Hair follicular keratinocyte (primary cell): ENCODE results near the gene TSC22D4. TPM values are rescaled to one million over a fixed set of nuclear protein-coding genes. Genes with fewer than 3 reads are reported as not detected.

Experiments used
- total RNA-seq: library from RNA; depleted of rRNA; stranded (reverse); fragments of >200 nt; gene quantifications from 2 replicates; pipeline ENCODE4 v1.2.3, GENCODE V29; 2015

TSC22D4 gene
- total RNA-seq = 33.3 and 36.0 TPM in 2 replicates

DNA sequence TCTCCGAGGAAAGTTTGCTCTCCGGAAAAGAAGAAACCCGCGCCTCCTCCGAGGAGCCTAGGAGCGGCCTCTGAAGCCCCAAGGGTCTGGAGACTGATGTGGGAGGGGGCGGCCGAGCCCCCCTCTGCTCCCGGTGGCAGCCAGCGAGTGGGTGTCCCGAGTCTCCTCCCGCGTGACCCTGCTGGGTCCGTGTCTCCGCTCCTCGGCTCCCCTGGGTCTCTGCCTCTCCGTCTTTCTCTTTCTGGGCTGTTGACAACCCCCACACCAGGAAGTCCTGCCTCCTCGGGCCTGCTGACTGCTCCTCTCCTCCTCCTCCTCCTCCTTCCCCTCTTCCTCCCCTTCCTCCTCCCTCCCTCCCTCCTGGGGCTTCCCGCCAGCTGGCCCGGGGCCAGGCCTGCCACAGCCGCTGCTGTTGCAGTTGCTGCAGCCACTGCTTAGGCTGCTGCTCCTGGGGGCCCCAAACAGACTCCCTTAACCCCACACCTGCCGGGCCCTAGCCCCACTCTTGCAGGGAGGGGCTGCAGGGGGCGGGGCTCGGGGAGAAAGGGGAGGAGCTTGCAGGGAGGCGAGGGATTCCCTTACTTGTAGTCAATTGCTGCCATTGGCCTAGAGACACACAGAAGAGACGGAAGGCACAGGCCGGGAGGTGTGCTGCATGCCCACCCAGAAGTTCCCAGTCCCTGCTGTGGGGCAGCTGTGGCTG is at the start of gene TSC22D4:
Gene TSC22D4 (minus strand): TSS at position 257 of the 703 bp plus-strand sequence. CDS start 1,176 bp downstream, outside the sequence.

DNA sequence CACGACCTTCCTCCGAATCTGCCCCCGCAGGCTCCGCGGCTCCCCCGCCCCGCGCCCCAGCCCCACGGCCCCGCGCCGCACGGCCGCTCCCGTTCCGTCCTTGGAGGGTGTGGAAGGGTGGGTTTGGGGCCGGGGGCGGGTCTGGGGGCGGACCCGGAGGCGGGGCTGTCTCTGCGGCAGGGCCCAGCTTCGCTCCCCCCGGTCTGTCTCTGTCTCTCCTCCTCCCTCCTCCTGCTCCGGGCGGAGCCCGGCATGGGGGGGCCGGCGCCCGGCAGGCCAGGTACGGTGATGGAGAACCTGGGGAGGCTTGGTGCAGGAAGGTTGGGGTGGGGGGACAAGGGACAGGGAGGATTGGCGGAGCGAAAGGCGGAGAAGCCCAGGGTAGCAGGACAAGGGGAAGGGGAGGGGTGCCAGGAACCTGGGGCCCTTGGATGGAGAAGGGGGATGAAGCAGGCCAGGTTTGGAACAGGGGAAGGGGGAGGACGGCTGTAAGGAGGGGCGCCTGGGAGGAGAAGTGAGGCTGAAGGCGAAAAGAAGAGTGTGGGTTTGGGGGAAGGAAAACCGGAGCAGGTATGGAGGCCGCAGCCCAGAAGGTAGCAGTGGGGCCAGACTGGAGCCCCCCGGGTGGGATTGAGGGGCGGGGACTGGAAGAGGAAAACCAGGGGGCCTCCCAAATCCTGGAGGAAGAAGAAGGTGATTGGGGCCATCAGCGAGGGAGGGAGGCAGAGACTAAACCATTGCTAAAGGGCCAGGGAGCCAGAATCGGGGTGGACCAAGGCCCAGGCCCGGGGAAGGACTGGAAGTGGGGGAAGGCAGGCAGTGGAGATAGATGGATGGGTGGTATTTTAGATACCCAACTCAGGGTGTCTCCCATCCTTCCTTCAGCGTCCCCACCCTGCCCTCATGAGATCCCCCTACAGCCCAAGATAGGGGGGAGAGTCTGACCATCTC is 5.0 kb upstream of the TSC22D4 start, which contains the start of gene NYAP1:
Gene NYAP1 (plus strand): TSS at position 206 of the 951 bp plus-strand sequence. CDS start 1,385 bp downstream, outside the sequence.

DNA sequence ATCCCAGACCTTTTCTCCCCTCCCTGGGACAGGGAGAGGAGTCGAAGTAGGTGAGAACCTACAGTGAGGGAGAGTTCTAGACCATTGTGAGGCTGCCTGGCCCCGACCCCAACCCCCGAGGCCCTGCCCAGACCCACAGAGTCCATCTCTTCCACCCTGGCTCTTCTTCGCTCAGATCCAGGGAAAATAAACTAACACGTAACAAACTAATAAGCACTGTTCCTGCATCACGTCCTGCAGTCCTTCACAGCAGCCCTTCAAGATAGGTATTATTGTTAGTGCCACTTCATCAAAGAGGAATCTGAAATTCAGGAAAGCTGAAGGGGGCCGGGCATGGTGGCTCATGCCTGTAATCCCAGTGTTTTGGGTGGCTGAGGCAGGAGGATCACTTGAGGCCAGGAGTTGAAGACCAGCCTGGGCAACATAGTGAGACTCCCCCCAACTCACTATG is 14.8 kb downstream of the TSC22D4 start, which contains the start of gene SPACDR:
Gene SPACDR (minus strand): TSS at position 51 of the 451 bp plus-strand sequence. CDS start 235 bp downstream, outside the sequence.

DNA sequence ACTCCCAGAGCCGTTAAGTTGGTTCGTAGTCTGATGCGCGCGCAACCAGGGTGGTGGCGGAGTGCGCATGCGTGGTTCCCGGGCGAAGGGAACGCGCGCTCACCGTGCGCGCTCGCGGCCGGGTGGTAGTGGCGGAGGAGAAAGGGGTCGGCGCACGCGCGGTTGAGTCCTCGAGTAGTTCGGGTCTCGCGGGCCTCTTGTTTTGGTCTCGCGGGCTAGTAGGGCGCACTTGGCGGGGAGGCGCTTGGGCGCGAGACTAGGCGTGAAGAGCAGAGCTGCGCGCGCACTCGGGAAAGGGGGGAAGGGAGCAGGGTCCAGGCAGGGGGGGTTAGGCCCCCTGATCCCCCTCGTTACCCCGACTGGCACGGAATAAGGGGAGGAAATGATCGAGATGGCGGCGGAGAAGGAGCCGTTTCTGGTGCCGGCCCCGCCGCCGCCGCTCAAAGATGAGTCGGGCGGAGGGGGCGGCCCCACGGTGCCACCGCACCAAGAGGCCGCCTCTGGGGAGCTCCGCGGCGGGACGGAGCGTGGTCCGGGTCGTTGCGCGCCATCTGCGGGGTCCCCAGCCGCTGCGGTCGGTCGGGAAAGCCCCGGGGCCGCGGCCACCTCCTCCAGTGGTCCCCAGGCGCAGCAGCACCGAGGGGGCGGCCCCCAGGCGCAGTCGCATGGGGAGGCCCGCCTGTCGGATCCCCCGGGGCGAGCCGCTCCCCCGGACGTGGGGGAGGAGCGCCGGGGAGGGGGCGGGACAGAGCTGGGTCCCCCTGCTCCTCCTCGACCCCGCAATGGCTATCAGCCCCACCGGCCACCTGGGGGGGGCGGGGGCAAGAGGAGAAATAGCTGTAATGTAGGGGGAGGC is 49.1 kb downstream of the TSC22D4 start, which contains the start of gene MEPCE:
Gene MEPCE (plus strand): TSS at position 195 of the 856 bp plus-strand sequence. CDS start 188 bp downstream, at position 383.

DNA sequence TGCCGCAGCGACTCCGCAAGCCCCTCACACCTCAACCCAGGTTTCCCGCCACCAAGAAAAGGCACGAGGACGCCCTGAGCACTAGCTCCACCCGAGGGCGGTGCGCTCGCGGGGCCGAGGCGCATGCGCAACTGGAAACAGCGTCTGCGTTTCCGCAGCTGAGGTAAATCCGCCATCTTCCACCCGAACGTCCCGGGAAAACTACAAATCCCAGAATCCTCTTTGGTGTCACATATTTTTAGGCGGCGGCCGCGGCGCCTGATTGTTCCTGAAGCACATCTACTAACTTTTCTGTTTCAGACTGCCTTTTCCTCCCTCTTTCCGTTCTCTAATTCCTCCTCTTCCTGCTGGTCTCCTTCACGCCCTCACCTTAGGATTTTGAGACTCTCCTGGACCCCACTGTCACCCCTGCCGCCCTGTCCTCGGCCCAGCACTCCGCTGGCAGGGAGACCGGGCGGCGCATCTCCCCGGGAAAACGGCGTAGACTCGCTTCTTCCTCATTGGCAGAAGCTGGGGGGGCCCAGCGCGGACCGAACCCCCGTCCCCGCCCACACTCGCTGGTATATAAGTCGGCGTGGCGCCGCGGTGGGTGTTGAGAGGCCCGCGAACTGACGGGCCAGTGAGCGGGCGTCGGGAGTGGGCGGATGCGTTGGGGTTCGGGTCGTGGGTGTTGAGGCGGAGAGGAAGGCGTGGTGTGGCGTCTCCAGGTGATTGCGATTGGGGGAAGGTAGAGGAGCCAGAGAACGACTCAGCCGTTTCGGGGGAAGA is 50.6 kb downstream of the TSC22D4 start, which contains the start of gene ZCWPW1:
Gene ZCWPW1 (minus strand): TSS at position 505 of the 768 bp plus-strand sequence. CDS start 8,054 bp downstream, outside the sequence.

Other genes with a start within 250 kb of the TSC22D4 start
- gene SPDYE3, start 171.5 kb downstream of the TSC22D4 start, total RNA-seq = not detected in 2 replicates
- 6.9 and 10.9 TPM in 2 replicates for gene PILRB, start 121.1 kb downstream of the TSC22D4 start, total RNA-seq
- not detected in 2 replicates for gene PILRA, start 105.7 kb downstream of the TSC22D4 start, total RNA-seq
- gene ZCWPW1, start 50.5 kb downstream of the TSC22D4 start, total RNA-seq = 0.86 and 2.2 TPM in 2 replicates
- 21.2 and 23.7 TPM in 2 replicates for gene MEPCE, start 49.4 kb downstream of the TSC22D4 start, total RNA-seq
- gene PPP1R35, start 42.7 kb downstream of the TSC22D4 start, total RNA-seq = 46.5 and 70.1 TPM in 2 replicates
- gene SPACDR, start 15.0 kb downstream of the TSC22D4 start, total RNA-seq = not detected in 2 replicates
- gene NYAP1, start 4.7 kb upstream of the TSC22D4 start, total RNA-seq = 4.3 and 4.8 TPM in 2 replicates
- gene AGFG2, start 60.0 kb upstream of the TSC22D4 start, total RNA-seq = 4.5 and 13.3 TPM in 2 replicates
- gene SAP25, start 94.7 kb upstream of the TSC22D4 start, total RNA-seq = not detected in 2 replicates
- gene LRCH4, start 106.9 kb upstream of the TSC22D4 start, total RNA-seq = 21.2 and 26.6 TPM in 2 replicates
- 0.65 and 0.70 TPM in 2 replicates for gene FBXO24, start 107.1 kb upstream of the TSC22D4 start, total RNA-seq
- gene PCOLCE, start 123.1 kb upstream of the TSC22D4 start, total RNA-seq = 1.5 and 5.0 TPM in 2 replicates
- 12.3 and 13.0 TPM in 2 replicates for gene MOSPD3, start 133.3 kb upstream of the TSC22D4 start, total RNA-seq
- gene TFR2, start 162.3 kb upstream of the TSC22D4 start, total RNA-seq = 0.11 and 0.39 TPM in 2 replicates
- gene ACTL6B, start 177.2 kb upstream of the TSC22D4 start, total RNA-seq = not detected in 2 replicates
- gene GNB2, start 194.5 kb upstream of the TSC22D4 start, total RNA-seq = 257 and 267 TPM in 2 replicates
- 7.9 and 9.4 TPM in 2 replicates for gene GIGYF1, start 215.0 kb upstream of the TSC22D4 start, total RNA-seq
- 40.1 and 58.6 TPM in 2 replicates for gene POP7, start 226.9 kb upstream of the TSC22D4 start, total RNA-seq
- not detected in 2 replicates for gene EPO, start 241.3 kb upstream of the TSC22D4 start, total RNA-seq